GM13977 (cell line): ENCODE measurements around the gene MAP10.

Experiments used
- DNase-seq: peaks from one replicate; pipeline ENCODE4 v3.0.0; 2012; ENCODE audit warnings: low spot score
- CTCF ChIP-seq: IDR thresholded peaks from 2 replicates; pipeline ENCODE4 v1.5.1; 2012; ENCODE audit warnings: mild to moderate bottlenecking, control low read depth; ENCODE audit not compliant: insufficient read depth; ENCODE audit errors: extremely low read depth, missing control alignments
- in situ Hi-C: fragments of 300-500 bp; cut with MboI; formaldehyde crosslinking; loops from one replicate; pipeline ENCODE4 v1.12.0; 2022; ENCODE audit warnings: low sequenced_read_pairs, low pct_unique_long_range_greater_than_20kb, mixed read lengths, inconsistent platforms; ENCODE audit not compliant: unreplicated experiment

Gene MAP10

GRCh38 chr1:232805269-232806185 is at the start of gene MAP10:
Gene MAP10, plus strand, starts transcription at chr1:232805416. Its CDS starts 34 bp downstream, at chr1:232805450.
- in situ Hi-C loops = no loop called here
- no peak for TF ChIP-seq CTCF
- DNase-seq = peak; percentile 81

- in situ Hi-C loops = no loop called here
- TF ChIP-seq CTCF = no peak
- no peak for DNase-seq
Measured at GRCh38 chr1:232764458-232765251, 40.6 kb upstream of the MAP10 start.

- in situ Hi-C loops = no loop called here
- TF ChIP-seq CTCF = no peak
- DNase-seq = no peak
Measured at GRCh38 chr1:232765542-232765941, 39.7 kb upstream of the MAP10 start.

- DNase-seq = no peak
- no peak for TF ChIP-seq CTCF
- in situ Hi-C loops = no loop called here
Measured at GRCh38 chr1:232766241-232766890, 38.9 kb upstream of the MAP10 start.

- TF ChIP-seq CTCF = no peak
- DNase-seq = no peak
- in situ Hi-C loops = no loop called here
Measured at GRCh38 chr1:232766904-232767303, 38.3 kb upstream of the MAP10 start.
